ENCODE results near the gene DOP1A.

DNA sequence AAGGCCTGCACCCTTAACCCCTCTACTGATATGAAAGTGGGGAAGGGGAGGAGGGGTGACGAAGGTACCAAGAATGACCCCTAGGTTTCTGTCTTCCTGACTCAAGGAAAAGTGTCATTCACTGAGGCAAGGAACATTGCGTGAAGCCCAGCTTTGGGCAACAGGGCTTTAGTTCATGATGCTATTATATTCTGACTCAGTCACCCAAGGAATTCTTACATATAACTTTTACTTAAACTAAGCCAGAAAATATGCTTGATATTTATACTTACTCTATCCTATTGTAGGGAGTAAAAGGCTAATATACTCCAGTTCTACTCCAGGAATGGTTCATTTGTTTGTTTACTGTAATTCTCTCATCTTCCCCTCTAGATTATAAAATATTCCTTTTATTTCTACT is 60.5 kb downstream of the DOP1A start:
- TF ChIP-seq RAD21 (IDR thresholded peaks at IDR 0.05; ENCODE audit: low read depth) = no peak
- no peak for TF ChIP-seq TAF1 (IDR thresholded peaks at IDR 0.05; ENCODE audit: low read depth)
- TF ChIP-seq, protein P1, sequence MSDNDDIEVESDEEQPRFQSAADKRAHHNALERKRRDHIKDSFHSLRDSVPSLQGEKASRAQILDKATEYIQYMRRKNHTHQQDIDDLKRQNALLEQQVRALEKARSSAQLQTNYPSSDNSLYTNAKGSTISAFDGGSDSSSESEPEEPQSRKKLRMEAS (IDR thresholded peaks at IDR 0.05) = no peak
- TF ChIP-seq YY1 (IDR thresholded peaks at IDR 0.05; ENCODE audit: low read depth) = no peak
- TF ChIP-seq EP300 (IDR thresholded peaks at IDR 0.05; ENCODE audit: borderline replicate concordance) = no peak
